Epithelial cell of proximal tubule (primary cell): ENCODE measurements around the gene CCR5. TPM values are rescaled to one million over a fixed set of nuclear protein-coding genes. Genes with fewer than 3 reads are reported as not detected.

Experiments
- DNase-seq: peaks from one replicate; pipeline ENCODE4 v3.0.0-alpha.2; 2011; ENCODE audit warnings: low read depth
- H3K4me3 ChIP-seq: 2 replicates; pipeline ENCODE4 v1.5.1; 2011; ENCODE audit warnings: low read depth, mild to moderate bottlenecking, low read length
- total RNA-seq: library from RNA; depleted of rRNA; stranded (reverse); fragments of >200 nt; gene quantifications from 2 replicates; pipeline ENCODE4 v1.2.3, GENCODE V29; 2015
- TF ChIP-seq, protein P1 (sequence below): conservative IDR thresholded peaks from 2 replicates; pipeline ENCODE4 v1.5.1; 2012; ENCODE audit warnings: low read depth, mild to moderate bottlenecking, low read length

The CCR5 gene
- total RNA-seq, 1 donor from 2014 or later, result not detected

DNA sequence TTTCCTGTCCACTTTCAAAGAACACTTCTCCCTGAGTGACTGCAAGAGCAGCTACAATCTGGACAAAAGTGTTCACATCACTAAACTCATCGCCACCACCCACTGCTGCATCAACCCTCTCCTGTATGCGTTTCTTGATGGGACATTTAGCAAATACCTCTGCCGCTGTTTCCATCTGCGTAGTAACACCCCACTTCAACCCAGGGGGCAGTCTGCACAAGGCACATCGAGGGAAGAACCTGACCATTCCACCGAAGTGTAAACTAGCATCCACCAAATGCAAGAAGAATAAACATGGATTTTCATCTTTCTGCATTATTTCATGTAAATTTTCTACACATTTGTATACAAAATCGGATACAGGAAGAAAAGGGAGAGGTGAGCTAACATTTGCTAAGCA lies 38.1 kb downstream of the CCR5 start:
- no peak overlapping the region for H3K4me3 ChIP-seq
- DNase-seq, result no peak
- TF ChIP-seq, protein P1, sequence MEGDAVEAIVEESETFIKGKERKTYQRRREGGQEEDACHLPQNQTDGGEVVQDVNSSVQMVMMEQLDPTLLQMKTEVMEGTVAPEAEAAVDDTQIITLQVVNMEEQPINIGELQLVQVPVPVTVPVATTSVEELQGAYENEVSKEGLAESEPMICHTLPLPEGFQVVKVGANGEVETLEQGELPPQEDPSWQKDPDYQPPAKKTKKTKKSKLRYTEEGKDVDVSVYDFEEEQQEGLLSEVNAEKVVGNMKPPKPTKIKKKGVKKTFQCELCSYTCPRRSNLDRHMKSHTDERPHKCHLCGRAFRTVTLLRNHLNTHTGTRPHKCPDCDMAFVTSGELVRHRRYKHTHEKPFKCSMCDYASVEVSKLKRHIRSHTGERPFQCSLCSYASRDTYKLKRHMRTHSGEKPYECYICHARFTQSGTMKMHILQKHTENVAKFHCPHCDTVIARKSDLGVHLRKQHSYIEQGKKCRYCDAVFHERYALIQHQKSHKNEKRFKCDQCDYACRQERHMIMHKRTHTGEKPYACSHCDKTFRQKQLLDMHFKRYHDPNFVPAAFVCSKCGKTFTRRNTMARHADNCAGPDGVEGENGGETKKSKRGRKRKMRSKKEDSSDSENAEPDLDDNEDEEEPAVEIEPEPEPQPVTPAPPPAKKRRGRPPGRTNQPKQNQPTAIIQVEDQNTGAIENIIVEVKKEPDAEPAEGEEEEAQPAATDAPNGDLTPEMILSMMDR, result no peak

DNA sequence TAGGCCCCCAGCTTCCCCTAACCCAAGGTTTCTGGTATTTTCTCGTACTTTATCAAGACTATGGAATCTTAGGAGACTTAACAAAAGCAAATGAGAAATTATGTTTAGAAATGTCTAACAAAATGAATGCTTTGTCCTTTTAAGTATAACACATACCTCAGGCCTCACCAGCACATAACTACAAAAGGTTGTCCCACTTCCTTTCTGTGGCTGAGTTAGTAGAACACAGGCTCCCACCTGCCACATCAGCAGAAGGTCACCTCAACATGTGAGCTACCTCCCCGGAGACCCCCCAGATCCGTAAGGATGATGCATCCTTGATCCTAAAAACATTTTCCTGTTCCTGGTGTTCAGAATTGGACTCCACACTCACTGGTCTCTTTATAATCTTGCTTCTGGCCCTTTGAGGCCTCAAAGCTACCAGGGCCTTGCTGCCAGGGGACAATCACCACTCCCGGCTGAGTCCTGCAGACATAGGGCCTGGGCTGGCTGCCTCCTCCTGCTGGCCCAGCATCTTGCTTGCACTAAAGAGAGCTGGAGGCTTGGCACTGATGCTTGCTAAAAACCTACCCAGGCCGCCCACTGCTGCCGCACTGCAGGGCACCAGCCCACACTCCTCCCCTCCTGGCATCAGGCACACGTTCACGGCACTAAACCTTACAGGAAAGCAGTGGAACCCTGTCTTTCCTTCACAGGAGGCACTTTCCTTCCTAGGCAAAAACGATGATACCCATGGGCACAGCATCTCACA lies 39.2 kb downstream of the CCR5 start:
- TF ChIP-seq, protein P1, result no peak
- no peak for DNase-seq

DNA sequence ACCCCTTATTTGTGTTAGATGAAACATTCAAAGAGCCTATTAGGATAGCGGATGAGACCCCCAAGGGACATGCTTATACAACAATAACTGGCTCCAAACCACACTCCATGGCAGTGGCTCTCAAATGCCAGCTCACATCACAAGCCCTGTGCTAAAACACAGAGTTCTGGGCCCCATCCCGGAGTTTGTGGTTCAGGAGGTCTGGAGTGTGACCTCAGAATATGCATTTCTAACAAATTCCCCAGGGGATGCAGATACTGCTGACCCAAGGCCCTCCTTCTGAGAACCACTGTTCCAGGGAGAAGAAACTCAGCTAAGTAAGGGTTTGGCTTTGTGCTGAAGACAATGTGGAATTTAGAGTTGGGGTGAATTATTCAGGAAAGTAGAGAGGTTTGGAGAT lies 39.9 kb downstream of the CCR5 start:
- DNase-seq, result no peak
- H3K4me3 ChIP-seq, result no peak overlapping the region
- TF ChIP-seq, protein P1, result no peak

More for the DNA sequence above, 39.2 kb downstream of the CCR5 start:
- no peak overlapping the region for H3K4me3 ChIP-seq

DNA sequence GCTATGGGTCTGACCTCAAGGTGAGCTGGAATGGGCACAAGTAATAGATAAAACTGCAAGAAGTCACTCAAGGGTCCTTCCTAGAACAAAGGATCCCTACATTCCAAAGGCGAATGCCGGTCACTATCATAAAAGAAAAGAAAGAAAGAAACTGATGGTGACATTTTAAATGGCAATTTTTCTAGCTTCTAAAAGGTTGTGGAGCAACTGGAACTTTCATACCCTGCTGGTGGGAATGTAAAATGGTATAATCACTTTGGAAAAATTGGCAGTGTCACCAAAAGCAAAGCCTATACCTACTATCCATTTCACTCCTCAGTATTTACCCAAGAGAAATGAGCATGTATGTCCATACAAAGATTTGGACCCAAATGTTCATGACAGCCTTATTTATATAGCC lies 40.5 kb downstream of the CCR5 start:
- TF ChIP-seq, protein P1, result no peak

DNA sequence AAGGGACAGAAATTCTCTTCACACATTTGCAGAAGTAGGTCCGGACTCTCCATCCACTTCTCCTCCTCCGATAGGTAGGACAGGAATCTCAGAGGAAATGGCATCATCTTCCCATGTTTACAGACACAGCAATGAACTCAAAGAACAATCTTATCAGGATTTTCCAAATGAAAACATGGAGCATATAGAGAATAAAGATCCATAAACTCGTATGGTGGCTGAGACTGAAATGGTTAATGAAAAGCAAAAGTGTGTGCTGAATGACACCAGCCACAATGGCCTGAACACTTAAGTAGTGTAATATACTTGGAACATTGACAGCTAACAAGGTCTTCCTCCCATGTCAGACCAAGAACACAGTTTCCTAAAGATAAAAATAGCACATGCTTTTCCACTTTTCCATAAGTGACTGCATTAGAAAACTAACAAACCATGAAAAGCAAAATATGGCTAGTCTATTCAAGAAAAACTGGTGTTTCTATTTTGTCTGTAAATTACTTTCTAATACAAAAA lies 42.1 kb downstream of the CCR5 start:
- DNase-seq, result no peak
- TF ChIP-seq, protein P1, result no peak
- no peak overlapping the region for H3K4me3 ChIP-seq

More for the DNA sequence above, 40.5 kb downstream of the CCR5 start:
- DNase-seq, result no peak
- H3K4me3 ChIP-seq, result no peak overlapping the region

DNA sequence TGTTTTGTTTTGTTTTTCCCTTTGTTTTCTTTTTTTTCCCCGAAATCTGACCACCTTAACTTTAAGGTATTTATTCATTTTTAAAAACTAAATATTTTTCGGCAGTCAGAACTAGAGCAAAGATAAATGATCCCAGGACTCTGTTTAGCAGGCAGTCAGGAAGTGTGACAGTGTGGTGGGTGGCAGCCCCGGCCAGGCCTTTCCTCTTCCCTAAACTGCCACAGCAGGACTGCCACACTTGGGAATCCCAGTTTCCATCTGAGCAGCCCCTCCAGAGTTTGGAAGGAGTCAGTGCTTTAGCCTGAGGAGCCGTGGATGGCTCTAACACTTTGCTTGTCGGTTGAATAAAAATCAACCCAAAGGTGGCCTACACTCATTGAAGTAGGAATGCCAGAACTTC lies 43.2 kb downstream of the CCR5 start:
- TF ChIP-seq, protein P1, result no peak
- no peak overlapping the region for H3K4me3 ChIP-seq
- DNase-seq, result no peak

DNA sequence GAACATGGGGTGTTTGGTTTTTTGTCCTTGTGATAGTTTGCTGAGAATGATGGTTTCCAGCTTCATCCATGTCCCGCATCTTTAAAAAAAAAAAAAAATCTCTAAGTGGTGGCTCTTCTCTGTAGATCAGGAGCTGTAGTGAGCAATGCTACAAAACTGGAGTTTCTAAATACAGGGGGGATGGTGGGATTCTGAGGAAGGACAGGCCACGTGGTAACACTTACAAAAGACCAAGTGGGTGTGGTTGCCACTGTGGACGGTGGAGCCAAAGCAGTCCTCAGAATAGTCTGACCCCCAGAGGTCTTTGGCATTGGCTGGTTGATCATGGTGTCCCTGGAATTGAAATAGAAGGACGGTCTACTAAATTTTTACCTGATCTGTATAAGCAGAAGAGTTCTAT lies 44.0 kb downstream of the CCR5 start:
- H3K4me3 ChIP-seq, result no peak overlapping the region
- TF ChIP-seq, protein P1, result no peak
- no peak for DNase-seq
